Fibroblast of the aortic adventitia (primary cell): ENCODE results near the gene COP1. TPM values are rescaled to one million over a fixed set of nuclear protein-coding genes. Genes with fewer than 3 reads are reported as not detected.
"Not testable (repeated sequence)": the region's sequence is repeated elsewhere in the genome, so short reads cannot be mapped to it uniquely, and the experiment has no call there.

Experiments used
- DNase-seq: peaks from one replicate; pipeline ENCODE4 v3.0.0-alpha.2; 2010; ENCODE audit warnings: low read depth
- H3K4me3 ChIP-seq: 2 replicates; pipeline ENCODE4 v1.5.1; 2011; ENCODE audit warnings: low read depth, mild to moderate bottlenecking, control low read depth, low read length, moderate library complexity
- CTCF ChIP-seq: IDR thresholded peaks from 2 replicates; pipeline ENCODE4 v1.5.1; 2011; ENCODE audit warnings: mild to moderate bottlenecking, low read length, control low read depth, inconsistent platforms; ENCODE audit not compliant: insufficient read depth
- total RNA-seq: library from RNA; depleted of rRNA; stranded (reverse); fragments of >200 nt; gene quantifications from 2 replicates; pipeline ENCODE4 v1.2.3, GENCODE V29; 2012; ENCODE audit warnings: low replicate concordance

The COP1 gene
- total RNA-seq, 1 donor, result 56.6 TPM

- no peak overlapping the region for H3K4me3 ChIP-seq
- no peak for TF ChIP-seq CTCF
- no peak for DNase-seq
Measured at GRCh38 chr1:176032040-176032645, 174.9 kb downstream of the COP1 start.

- no peak for TF ChIP-seq CTCF
- no peak for DNase-seq
- no peak overlapping the region for H3K4me3 ChIP-seq
Measured at GRCh38 chr1:176029609-176030008, 177.5 kb downstream of the COP1 start.

GRCh38 chr1:176029155-176029554 is 177.9 kb downstream of the COP1 start:
- no peak for TF ChIP-seq CTCF
- H3K4me3 ChIP-seq, result no peak overlapping the region
- DNase-seq, result no peak

- H3K4me3 ChIP-seq, DNase-seq: not testable (repeated sequence)
Measured at GRCh38 chr1:176027934-176028333, 179.2 kb downstream of the COP1 start.

- no peak for TF ChIP-seq CTCF
- no peak for DNase-seq
Measured at GRCh38 chr1:176022574-176022973, 184.5 kb downstream of the COP1 start.

GRCh38 chr1:176017722-176018121 is 189.4 kb downstream of the COP1 start:
- no peak for DNase-seq
- no peak for TF ChIP-seq CTCF
- no peak overlapping the region for H3K4me3 ChIP-seq

More at GRCh38 chr1:176022574-176022973, 184.5 kb downstream of the COP1 start:
- H3K4me3 ChIP-seq, result no peak overlapping the region

GRCh38 chr1:176009951-176010350 is 197.1 kb downstream of the COP1 start:
- TF ChIP-seq CTCF, result no peak
- no peak for DNase-seq
- H3K4me3 ChIP-seq, result no peak overlapping the region

GRCh38 chr1:176007756-176008389 is 199.2 kb downstream of the COP1 start:
- not testable (repeated sequence) for DNase-seq, H3K4me3 ChIP-seq

- not testable (repeated sequence) for H3K4me3 ChIP-seq, DNase-seq
Measured at GRCh38 chr1:175994660-175995059, 212.4 kb downstream of the COP1 start.

GRCh38 chr1:175992825-175993224 is 214.3 kb downstream of the COP1 start:
- not testable (repeated sequence) for DNase-seq, H3K4me3 ChIP-seq

- not testable (repeated sequence) for DNase-seq, H3K4me3 ChIP-seq
Measured at GRCh38 chr1:175992202-175992601, 214.9 kb downstream of the COP1 start.
